HG03439 (cell line): ENCODE data around the gene WDFY4.

ENCODE experiments used
- ATAC-seq: cut with Tn5 transposase; IDR thresholded peaks from one replicate; pipeline ENCODE4 v1.9.1; 2021; ENCODE audit warnings: mild to moderate bottlenecking, moderate library complexity; ENCODE audit not compliant: unreplicated experiment

Gene WDFY4

GRCh38 chr10:48839809-48840679, 155.4 kb downstream of the WDFY4 start:
- no peak for ATAC-seq

GRCh38 chr10:48842231-48842630, 157.6 kb downstream of the WDFY4 start:
- no peak for ATAC-seq

DNA sequence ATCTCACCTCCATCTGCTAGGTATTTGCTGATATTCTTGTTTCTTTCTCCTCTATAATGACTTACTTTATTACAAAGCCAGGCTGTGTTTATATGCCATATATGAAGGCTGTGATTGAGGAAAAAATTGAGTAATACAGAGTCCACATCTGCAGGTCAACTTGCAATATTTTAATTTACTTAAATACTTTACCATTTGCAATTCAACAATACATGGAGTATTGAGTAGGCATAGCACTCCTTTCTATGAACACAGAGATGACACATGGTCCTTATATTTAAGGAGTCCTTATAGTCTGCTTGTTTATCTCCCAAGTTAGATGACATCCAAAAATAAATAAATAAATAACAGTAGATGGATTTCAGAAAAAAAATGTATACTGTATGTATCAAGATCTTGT, 158.5 kb downstream of the WDFY4 start:
- ATAC-seq: no peak

DNA sequence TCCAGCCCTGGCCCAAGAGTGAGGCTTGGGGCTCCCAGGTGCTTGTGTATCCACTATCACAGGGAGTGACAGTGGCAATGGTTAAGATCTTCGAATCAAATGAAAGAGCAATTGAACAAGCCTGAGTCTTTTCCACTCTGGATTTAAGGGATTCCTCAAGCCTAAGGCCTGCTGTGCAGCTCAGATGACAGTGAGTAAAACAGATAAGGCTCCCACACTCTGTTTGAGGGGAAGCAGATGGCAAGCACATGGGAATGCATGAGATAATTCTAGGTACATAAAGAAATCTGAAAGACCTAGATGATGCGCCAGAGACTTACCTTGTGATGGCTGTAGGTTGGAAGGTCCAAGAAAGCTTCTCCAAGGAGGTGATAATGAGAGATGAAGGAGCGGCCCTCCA, 159.9 kb downstream of the WDFY4 start:
- no peak for ATAC-seq

GRCh38 chr10:48845512-48845911, 160.8 kb downstream of the WDFY4 start:
- ATAC-seq: no peak

- no peak for ATAC-seq
Measured at GRCh38 chr10:48847691-48848090, 163.0 kb downstream of the WDFY4 start.

GRCh38 chr10:48856855-48857254, 172.2 kb downstream of the WDFY4 start:
- ATAC-seq: no peak

DNA sequence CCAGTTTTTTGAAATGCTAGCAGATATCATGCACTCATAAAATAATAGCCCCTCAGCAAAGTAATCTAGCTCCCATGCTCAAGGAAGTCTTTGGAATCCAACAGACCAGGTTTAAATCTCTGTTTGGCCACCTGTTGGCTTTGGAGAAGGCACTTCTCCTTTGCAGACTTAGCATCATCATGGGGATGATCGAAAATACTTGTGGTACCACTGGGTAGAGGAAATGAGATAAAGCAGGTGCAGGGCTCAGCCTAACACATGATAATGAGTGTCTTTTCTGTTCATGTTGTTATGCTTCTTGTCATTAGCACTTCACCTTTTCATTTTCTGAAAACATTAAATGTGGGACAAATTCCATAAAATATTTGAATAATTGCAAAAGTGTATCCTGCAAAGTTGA, 187.6 kb downstream of the WDFY4 start:
- ATAC-seq: no peak

DNA sequence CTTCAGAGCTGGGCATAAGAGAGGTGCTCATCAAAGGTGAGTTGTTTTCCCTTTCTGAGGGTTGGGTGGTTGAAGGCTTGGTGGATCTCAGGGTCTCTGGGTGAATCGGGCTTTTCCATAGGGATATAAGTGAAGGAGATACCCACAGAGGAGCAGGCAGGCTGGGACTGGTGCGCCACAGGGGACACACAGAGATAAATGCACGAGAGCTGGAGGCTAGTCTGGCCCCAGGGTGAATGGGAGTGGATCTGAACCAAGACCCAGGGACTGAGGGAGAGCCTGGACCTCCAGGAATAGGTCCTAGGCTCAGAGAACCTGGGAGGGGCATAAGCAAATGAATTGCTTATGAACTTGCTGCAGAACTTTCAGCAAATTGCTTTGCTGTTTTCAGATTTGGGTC, 193.4 kb downstream of the WDFY4 start:
- no peak for ATAC-seq

DNA sequence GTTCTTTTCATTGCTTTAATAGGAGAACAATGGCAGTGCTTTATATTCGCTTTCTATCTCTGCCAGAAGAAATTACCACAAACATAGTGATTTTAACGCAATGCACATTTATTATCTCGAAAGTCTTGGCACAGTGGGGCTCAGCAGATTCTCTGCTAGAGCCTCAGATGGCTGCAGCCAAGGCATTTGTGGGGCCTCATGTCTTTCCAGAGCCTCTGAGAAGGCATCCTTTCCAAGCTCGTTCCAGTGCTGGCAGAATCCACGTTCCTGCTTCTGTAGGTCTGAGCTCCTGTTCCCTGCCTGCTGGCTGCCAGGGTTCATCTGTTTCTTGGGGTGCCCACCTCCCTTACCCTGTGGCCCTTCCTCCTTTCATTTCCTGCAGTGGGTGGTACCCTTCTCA, 194.8 kb downstream of the WDFY4 start:
- ATAC-seq: no peak

DNA sequence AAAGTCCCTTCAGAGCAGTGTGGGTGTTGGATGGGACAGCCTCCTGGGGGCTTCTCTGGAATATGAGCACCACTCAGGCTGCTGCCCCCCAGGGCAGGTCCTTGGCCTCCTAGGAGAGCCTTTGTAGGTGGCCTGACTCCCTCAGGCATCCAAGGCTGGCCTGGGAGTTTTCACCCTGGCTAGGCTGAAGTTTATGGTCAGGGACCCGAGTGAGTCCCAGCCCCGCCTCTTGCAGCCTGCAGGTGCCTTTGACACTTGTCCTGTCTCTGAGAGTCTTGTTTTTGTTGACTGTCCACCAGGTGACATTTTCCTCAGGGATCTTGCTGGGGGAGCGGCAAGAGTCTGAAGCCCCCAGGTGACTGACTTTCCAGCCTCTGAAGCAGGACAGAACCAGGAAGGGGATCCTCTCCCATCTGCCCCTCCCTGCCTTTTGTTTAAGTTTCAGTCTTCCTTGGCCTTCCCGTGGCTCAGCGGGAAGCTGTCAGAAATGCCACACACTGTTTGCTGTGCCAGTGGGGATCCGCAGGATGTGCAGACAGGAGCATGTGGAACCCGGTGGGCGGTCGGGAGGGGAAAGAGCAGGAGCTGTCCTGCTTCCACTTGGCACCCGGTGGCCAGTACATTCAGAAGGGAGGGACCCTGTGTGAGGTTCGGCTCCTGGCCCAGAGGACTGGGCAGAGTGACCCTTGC, 195.5 kb downstream of the WDFY4 start:
- no peak for ATAC-seq

- no peak for ATAC-seq
Measured at GRCh38 chr10:48881937-48882336, 197.3 kb downstream of the WDFY4 start.

GRCh38 chr10:48882881-48883280, 198.2 kb downstream of the WDFY4 start:
- no peak for ATAC-seq

- no peak for ATAC-seq
Measured at GRCh38 chr10:48883701-48884100, 199.0 kb downstream of the WDFY4 start.

DNA sequence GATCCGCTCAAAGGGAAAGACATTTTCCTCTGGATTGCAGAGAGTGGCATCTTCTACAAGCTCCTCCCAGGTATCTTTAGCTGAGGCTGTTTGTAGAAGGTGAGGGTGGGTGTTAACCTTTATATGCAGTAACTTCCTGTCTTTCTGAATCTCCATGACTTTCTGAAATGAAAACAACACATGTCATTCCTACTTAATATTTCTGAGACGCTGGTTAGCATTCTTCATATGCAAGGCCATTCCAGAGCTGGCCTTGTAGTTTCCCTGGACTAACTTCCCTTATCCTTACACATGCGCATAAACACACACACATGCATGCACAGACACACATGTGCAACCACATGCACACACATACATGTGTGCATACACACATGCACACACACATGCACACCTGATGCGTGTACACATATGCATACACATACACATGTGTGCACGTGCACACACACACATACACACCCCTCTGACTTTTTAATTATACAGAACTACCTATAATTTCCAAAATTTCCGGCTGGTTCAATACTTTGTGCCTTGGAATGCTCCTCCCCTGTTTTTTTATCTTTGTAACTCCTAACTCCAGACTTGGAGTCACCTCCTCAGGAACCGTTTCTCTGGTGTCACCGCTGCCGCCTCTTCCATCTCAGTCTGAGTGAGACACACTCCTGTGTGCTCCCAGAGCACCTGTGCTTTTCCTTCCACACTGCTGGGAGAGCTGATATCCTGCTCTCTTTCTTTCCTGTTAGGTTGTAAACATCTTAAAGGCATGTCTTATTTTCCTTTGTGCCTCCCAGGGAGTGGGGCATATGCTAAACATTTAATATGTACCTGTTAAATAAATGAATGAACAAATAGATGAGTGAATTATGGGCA, 199.7 kb downstream of the WDFY4 start:
- no peak for ATAC-seq

- ATAC-seq: no peak
Measured at GRCh38 chr10:48885376-48885775, 200.7 kb downstream of the WDFY4 start.

DNA sequence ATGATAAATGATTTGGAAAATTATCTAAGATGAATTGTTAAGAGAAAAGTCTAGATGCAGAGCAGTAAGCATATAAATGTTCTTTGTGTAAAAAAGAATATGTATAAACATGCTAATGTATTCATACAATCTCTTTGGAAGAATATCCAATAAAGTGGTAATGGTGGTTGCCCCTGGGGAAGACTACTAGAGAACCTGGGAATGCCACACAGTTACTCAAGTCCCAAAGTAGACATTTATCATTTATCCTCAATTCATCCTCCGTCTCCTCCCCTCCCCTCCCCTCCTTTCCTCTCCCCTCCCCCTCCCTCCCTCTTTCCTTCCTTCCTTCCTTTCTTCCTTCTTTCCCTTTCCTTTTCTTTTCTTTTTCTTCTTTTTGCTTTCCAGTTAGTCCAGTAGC, 203.3 kb downstream of the WDFY4 start:
- no peak for ATAC-seq

GRCh38 chr10:48890888-48891850, 206.5 kb downstream of the WDFY4 start:
- no peak for ATAC-seq

DNA sequence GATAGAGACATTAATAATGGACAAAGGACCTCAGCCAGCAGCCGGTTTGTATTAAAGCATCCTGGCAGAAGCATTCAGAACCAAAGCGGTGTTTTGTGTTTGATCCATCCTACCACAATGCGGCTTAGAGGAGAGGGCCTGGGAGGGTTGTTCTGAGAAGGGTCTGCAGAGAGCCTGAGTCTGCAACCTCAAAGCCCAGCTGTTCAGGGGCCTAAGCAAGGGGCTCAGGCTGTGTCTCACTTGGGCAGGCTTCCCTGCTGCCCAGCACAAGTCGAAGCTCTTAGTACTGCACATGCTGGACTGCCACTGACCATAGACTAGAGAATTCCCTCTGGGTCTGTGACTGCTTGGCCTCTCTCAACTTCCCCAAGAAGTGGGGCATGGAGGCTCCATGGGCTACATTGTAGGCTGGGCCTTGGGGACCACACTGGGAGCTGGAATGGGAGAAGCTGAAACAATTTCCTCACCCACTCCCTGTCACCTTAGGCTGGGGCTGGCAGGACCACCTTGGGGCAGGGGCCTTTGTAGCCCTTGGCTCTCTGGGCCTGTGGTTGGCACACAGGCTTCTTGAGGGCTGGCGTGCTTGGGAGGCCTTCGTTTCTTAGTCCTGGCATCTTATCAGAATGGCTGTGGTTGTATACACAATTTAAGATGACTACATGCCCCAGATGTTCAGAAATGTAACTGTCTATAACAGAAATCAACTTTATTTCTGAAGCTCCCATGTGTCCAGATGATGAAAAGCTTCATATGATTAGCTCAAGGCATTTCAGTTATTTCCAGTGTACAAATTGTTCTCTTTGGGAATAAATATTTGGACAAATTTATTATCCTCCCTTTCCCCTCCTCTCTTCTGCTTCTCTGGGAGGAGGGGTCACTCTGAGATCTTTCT, 210.5 kb downstream of the WDFY4 start:
- ATAC-seq: no peak
